Mucosa of descending colon (tissue), 3 donors: Measurements from ENCODE around the gene GPLD1. TPM values are rescaled to one million over a fixed set of nuclear protein-coding genes. Genes with fewer than 3 reads are reported as not detected.

Experiments used
- ATAC-seq: fragments of 200-7000 bp; cut with Tn5 transposase; one replicate; pipeline ENCODE4 v1.9.1; 2020; ENCODE audit warnings: mild to moderate bottlenecking, moderate library complexity
- DNase-seq, 3 donors: peaks; one replicate each; pipeline ENCODE4 v3.0.0-alpha.2; 2020
- H3K36me3 ChIP-seq: fragments of 200-600 bp; one replicate; pipeline ENCODE4 v1.8.0; 2021; ENCODE audit warnings: low read depth, mild to moderate bottlenecking
- H3K4me1 ChIP-seq: fragments of 200-600 bp; one replicate; pipeline ENCODE4 v1.8.0; 2021; ENCODE audit warnings: low read depth, mild to moderate bottlenecking
- H3K4me3 ChIP-seq: fragments of 200-600 bp; one replicate; pipeline ENCODE4 v1.8.0; 2021; ENCODE audit warnings: mild to moderate bottlenecking
- H3K9me3 ChIP-seq: fragments of 200-600 bp; one replicate; pipeline ENCODE4 v1.8.0; 2021; ENCODE audit warnings: mild to moderate bottlenecking
- intact Hi-C, 2 donors: fragments of 100-400 bp; cut with DNase I in 1 of 2; cut with micrococcal nuclease in 1 of 2; formaldehyde crosslinking; loops; one replicate each; pipeline versions ENCODE4 v1.11.0 to v1.11.1; 2022; cut with DNase I, micrococcal nuclease
- total RNA-seq, 3 donors: library from RNA; stranded (reverse); fragmentation: NEBNext Ultra II Directional in 2 of 3; extraction: Animal tissue kit (Norgen Biotek cat#: 25700) in 2 of 3; gene quantifications; one replicate each; pipeline versions ENCODE4 v1.2.1 to v1.2.4, GENCODE V29; 2021 to 2023
- TF ChIP-seq, protein P1 (sequence below): fragments of 200-600 bp; IDR thresholded peaks from one replicate; pipeline ENCODE4 v1.8.0; 2022; ENCODE audit warnings: antibody characterized with exemption, mild to moderate bottlenecking
- donor health status: DM: no; HTN: no; CAD: no; lungs with moderate emphysema.
- donor health status: DM: no; HTN: no; CAD: no.
- donor health status: DM: no; HTN: yes; CAD: no.

The GPLD1 gene
- total RNA-seq, 3 donors from 2014 or later: 0.36 to 5.8 (median 1.8) TPM

DNA sequence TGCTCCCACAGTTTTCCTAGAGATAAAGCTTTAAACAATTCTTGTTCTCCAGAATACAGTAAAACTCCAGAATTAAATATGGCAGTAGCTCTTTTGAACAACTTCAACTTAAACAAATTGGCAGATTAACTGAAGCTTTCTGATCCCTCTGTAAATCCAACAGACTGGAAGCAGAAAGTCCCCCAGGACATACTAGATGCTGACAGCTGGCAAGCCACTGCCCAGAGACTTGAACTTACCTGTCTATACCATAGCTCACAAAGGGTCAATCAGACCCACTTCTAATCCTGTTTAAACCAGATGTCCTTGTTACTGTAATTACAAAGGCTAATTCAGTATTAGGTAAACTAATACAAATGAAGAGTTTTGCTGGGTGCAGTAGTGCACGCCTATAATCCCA, 12.3 kb downstream of the GPLD1 start:
- DNase-seq: no peak
- TF ChIP-seq, protein P1, sequence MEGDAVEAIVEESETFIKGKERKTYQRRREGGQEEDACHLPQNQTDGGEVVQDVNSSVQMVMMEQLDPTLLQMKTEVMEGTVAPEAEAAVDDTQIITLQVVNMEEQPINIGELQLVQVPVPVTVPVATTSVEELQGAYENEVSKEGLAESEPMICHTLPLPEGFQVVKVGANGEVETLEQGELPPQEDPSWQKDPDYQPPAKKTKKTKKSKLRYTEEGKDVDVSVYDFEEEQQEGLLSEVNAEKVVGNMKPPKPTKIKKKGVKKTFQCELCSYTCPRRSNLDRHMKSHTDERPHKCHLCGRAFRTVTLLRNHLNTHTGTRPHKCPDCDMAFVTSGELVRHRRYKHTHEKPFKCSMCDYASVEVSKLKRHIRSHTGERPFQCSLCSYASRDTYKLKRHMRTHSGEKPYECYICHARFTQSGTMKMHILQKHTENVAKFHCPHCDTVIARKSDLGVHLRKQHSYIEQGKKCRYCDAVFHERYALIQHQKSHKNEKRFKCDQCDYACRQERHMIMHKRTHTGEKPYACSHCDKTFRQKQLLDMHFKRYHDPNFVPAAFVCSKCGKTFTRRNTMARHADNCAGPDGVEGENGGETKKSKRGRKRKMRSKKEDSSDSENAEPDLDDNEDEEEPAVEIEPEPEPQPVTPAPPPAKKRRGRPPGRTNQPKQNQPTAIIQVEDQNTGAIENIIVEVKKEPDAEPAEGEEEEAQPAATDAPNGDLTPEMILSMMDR: no peak
- Histone ChIP-seq H3K4me1 (no peaks in the 10 kb centered on the region), H3K36me3 (no peaks in the 10 kb centered on the region), H3K4me3 (no peak overlapping the region), H3K9me3 (no peaks in the 10 kb centered on the region)
- no peak for ATAC-seq
- intact Hi-C loops: no loop called here

DNA sequence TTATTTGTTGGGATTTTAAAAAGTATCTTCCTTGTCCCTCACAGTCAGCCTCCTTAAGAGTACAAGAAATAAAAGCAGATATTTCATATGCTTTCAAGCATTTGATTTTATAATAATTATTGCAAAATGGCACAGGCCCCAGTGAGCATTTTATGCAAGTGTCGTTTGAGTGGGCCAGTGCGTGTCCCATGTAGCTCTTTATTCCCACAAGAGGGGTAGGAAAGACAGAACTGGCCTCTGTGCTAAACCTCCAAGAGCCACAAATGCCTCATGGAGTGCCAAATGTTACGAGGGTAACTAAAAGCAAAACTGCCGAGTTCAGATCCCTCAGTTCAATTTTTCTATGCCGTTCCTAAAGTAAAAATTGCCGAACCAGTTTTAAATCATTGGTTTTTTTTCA, 12.7 kb downstream of the GPLD1 start:
- Histone ChIP-seq H3K9me3 (no peaks in the 10 kb centered on the region), H3K36me3 (no peaks in the 10 kb centered on the region), H3K4me1 (no peaks in the 10 kb centered on the region), H3K4me3 (no peak overlapping the region)
- intact Hi-C loops: no loop called here
- no peak for DNase-seq
- TF ChIP-seq, protein P1: no peak
- ATAC-seq: no peak

DNA sequence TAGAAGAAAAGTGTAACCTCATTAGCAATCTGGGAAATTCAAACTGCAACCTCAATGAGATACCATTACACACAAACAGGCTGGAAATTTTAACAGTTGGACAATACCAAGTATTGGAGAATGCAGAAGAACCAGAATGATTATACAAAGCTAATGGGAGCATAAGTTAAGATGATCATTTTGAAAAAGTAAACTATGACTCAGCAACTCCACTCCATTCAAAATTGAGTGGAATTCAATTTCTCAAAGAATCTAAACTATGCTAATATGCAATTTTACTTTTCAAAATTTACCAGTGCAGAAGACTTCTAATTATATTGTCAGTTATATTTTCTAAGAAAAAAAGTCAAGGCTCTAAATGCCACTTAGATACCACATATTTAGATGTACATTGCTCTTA, 17.2 kb downstream of the GPLD1 start:
- DNase-seq (no peak), ATAC-seq (no peak)
- intact Hi-C loops: no loop called here
- Histone ChIP-seq H3K4me3 (no peak overlapping the region), H3K36me3 (no peaks in the 10 kb centered on the region), H3K9me3 (no peaks in the 10 kb centered on the region), H3K4me1 (no peaks in the 10 kb centered on the region)
- TF ChIP-seq, protein P1: no peak

DNA sequence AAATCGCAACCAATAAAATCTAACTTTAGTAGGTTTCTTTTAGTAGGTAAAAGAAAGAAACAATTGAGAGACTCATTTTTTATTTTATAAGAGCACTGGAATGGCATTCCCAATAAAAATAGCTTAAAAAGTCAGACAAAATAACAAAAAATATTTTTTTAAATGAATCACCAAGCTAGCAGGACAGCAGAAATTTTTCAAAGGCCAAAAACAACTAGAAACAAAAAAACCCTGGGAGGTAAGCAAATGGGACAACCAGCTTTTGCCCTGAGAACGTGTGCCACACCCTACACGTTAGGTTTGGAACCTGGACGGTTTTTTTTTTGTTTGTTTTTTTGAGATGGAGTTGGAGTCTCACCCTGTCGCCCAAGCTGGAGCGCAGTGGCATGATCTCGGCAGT, 19.6 kb downstream of the GPLD1 start:
- no peak for ATAC-seq
- Histone ChIP-seq H3K4me1 (no peaks in the 10 kb centered on the region), H3K9me3 (no peaks in the 10 kb centered on the region), H3K36me3 (no peaks in the 10 kb centered on the region), H3K4me3 (no peak overlapping the region)
- intact Hi-C loops: no loop called here
- DNase-seq: no peak
- TF ChIP-seq, protein P1: no peak

DNA sequence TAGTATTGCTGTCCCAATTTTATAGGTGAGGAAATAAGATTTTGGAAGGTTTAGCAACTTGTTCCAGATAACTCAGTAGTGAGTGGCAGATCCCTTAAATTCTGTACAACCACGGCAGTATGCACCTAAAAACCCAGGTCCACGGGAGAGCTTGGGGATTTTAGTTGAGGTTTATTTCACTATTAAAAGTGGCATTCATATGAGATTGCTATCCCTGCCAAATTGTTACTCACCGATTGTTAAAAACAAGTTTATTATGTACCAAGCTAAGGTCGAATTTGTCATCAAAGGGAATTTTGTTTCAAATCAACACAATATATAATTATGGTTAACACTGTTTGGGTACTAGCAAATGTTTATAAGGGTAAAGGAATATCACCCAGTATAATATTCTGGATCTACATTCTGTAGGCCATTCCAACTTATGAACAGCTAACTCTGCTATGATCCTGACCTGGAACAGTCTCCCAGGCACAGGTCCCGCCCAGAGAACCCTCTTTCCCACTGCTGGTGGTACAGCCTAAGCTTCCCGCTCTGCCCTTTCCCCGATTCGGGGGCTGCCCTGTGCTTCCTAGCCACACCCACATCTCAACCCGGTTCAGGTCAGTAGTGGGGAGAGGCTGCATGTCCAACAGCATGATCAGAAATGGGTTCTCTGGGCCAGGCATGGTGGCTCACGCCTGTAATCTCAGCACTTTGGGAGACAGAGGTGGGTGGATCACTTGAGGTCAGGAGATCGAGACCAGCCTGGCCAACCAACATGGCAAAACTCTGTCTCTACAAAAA, 24.9 kb downstream of the GPLD1 start:
- no peak overlapping the region for H3K4me3 ChIP-seq
- H3K4me1 ChIP-seq: no peaks in the 10 kb centered on the region
- intact Hi-C loops: no loop called here
- DNase-seq (no peak), ATAC-seq (no peak)
- H3K36me3 ChIP-seq: no peaks in the 10 kb centered on the region
- TF ChIP-seq, protein P1: no peak
- no peaks in the 10 kb centered on the region for H3K9me3 ChIP-seq

DNA sequence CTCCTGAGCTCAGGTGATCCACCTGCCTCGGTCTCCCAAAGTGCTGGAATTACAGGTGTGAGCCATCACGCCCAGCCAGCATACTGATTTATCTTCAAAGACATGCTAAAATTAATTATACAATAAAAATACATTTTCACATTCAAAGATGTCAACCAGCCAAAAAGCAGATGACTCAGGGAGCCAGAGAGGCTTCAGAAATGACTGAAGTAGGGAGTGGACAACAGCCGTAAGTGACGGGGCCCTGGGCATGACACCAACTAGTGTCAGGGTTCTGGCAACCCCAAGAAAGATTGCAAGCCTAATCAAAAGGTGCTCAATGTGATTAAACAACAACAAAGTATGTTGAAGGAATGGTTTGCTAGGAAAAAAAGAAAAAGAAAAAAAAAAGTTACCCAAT, 28.4 kb downstream of the GPLD1 start:
- no peak overlapping the region for H3K4me3 ChIP-seq
- H3K4me1 ChIP-seq: no peaks in the 10 kb centered on the region
- ATAC-seq (no peak), DNase-seq (no peak)
- TF ChIP-seq, protein P1: no peak
- intact Hi-C loops: no loop called here
- no peaks in the 10 kb centered on the region for H3K9me3 ChIP-seq
- no peaks in the 10 kb centered on the region for H3K36me3 ChIP-seq
